ENCODE results near the gene ZMIZ2.

The ZMIZ2 gene

GRCh38 chr7:44755698-44756627, 7.3 kb downstream of the ZMIZ2 start:
- DNase-seq (ENCODE audit: low read depth): no peak

DNA sequence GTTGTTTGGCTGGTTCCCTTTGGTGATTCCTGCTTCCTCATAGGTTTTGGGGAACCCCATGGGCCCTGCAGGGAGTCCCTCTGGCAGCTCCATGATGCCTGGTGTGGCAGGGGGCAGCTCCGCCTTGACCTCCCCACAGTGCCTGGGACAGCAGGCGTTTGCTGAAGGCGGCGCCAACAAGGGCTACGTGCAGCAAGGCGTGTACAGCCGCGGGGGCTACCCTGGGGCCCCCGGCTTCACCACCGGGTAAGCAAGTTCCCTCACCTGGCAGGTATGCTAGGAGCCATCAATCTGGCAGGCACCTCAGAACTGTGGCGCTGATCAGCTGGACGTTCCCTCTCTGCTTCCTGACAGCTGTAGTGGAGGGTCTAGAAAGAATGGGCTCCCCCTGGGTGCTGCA, 8.3 kb downstream of the ZMIZ2 start:
- no peak for DNase-seq (ENCODE audit: low read depth)

- no peak for DNase-seq (ENCODE audit: low read depth)
Observed at GRCh38 chr7:44757311-44757710, 8.7 kb downstream of the ZMIZ2 start.

DNA sequence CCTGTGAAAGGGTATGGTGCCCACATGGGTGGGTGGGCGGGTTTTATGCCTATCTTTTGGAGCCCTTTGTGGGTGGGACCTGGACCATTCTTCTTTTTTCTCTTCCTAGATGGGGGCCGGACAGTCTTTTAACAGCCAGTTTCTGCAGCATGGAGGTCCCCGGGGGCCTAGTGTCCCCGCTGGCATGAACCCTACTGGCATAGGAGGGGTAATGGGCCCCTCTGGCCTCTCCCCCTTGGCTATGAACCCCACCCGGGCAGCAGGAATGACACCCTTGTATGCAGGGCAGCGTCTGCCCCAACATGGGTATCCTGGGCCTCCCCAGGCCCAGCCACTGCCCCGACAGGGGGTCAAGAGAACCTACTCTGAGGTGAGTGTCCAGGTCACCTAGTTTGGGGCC, 9.1 kb downstream of the ZMIZ2 start:
- no peak for DNase-seq (ENCODE audit: low read depth)

GRCh38 chr7:44759246-44759645, 10.6 kb downstream of the ZMIZ2 start:
- no peak for DNase-seq (ENCODE audit: low read depth)

DNA sequence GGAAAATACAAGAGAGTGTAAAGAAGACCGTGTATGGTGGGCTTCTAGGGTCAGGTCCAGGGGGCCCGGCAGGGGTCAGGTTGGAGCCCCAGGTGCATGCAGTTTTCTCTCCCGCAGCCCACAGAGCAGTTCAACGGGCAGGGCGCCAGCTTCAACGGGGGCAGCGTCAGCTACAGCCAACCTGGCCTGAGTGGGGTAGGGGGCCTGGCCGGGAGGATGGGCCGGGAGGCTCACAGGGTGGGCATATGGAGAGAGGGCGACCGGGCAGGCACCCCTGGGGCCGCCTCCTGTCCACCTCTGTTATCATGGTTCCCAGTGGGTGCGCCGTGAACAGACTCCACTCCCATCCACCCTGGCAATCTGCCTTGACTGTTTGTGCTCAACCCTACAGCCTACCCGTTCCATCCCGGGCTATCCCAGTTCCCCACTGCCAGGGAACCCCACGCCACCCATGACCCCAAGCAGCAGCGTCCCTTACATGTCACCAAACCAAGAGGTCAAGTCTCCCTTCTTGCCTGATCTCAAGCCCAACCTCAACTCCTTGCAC, 11.5 kb downstream of the ZMIZ2 start:
- no peak for DNase-seq (ENCODE audit: low read depth)

DNA sequence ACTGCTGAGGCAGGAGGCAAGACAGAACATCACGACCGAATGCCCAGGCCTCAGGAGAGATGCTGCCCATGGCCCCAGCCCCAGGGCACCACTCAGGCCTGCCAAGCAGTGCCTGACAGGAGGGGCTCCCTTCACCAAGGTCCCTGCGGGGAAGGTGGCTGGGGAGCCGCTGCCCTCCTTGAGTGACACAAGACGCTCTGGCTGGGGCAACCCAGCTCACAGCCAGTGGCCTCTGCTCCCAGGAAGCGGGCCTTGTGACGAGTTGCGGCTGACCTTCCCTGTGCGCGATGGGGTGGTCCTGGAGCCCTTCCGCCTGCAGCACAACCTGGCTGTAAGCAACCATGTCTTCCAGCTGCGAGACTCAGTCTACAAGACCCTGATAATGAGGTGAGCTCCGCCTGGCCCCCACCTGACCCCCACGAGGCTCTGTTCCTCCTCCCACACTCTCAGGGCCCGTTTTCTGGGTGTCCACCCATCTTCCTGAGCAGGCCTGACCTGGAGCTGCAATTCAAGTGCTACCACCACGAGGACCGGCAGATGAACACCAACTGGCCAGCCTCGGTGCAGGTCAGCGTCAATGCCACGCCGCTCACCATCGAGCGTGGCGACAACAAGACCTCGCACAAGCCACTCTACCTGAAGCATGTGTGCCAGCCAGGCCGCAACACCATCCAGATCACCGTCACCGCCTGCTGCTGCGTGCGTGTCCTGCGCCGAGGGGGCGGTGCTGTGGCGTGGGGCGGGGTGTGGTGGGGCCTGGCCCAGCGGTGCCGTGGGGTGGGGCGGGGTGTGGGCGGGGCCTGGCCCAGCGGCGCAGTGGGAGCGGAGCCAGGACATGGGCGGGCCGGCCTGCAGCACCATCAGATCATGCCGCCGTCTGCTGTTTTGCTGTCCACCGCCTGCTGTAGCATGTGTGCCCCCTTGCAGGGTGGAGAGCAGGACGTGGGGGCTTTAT, 12.8 kb downstream of the ZMIZ2 start:
- DNase-seq (ENCODE audit: low read depth): no peak

DNA sequence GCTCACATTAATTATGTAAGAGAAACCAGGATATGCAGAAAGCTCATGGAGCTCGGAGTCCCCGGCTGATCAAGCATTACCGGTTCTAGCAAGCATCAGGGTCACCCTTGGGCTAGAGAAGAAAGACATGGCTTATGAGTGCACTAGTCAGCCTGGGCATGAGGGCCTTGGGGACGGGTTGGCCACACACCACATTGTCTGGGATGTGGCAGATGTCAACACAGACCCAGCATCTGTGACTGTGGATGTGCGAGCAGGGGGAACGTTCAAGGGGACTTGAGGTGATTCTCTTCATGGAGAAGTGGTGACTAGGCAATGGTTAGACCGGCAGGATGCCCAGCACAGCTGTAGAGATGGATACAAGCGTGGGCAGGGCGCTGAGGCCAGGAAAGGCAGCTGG, 13.7 kb downstream of the ZMIZ2 start:
- no peak for DNase-seq (ENCODE audit: low read depth)

DNA sequence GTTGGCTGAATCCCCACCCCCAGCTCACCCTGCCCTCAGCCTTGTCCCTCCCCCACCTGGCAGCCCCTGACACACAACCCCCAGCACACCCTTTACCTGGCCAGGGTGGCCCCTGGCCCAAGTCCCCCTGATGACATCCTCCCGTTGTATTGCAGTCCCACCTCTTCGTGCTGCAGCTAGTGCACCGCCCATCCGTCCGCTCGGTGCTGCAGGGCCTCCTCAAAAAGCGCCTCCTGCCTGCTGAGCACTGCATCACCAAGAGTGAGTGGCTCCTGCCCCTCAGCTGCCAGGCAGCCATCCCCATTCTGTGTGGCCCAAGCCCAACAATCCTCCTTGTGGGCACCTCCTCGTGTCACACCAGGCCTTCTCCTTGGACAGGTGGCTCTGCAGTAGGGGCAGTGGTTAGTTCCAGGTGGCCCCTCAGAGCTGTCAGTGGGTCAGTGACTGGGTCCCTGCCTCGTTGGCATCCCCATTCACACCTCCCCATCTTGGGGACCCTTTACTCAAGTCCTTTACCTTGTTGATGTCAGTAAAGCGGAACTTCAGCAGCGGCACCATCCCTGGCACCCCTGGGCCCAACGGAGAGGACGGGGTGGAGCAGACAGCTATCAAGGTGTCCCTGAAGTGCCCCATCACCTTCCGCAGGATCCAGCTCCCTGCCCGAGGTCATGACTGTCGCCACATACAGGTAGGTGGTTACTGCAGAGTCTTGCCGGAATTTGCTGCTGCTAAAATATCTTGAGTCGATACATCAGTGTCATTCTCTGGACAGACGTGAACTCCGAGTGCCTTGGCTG, 14.3 kb downstream of the ZMIZ2 start:
- no peak for DNase-seq (ENCODE audit: low read depth)

GRCh38 chr7:44764081-44764480, 15.4 kb downstream of the ZMIZ2 start:
- no peak for DNase-seq (ENCODE audit: low read depth)

- DNase-seq (ENCODE audit: low read depth): no peak
Observed at GRCh38 chr7:44764665-44765578, 16.3 kb downstream of the ZMIZ2 start.

GRCh38 chr7:44765579-44766415, 17.1 kb downstream of the ZMIZ2 start:
- DNase-seq (ENCODE audit: low read depth): no peak

DNA sequence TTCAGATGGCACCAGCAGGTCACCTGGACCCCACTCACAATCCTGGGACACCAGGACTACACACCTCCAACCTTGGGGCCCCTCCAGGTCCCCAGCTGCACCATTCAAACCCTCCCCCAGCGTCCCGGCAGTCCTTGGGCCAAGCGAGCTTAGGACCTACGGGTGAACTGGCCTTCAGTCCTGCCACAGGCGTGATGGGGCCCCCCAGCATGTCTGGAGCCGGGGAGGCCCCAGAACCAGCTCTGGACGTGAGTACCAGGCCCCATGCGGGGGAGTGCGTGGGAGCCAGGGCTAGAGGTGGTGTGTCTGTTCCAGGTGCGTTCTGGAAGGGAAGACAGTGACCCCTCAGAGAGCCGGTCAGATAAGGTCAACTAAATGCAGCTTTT, 17.8 kb downstream of the ZMIZ2 start:
- no peak for DNase-seq (ENCODE audit: low read depth)

DNA sequence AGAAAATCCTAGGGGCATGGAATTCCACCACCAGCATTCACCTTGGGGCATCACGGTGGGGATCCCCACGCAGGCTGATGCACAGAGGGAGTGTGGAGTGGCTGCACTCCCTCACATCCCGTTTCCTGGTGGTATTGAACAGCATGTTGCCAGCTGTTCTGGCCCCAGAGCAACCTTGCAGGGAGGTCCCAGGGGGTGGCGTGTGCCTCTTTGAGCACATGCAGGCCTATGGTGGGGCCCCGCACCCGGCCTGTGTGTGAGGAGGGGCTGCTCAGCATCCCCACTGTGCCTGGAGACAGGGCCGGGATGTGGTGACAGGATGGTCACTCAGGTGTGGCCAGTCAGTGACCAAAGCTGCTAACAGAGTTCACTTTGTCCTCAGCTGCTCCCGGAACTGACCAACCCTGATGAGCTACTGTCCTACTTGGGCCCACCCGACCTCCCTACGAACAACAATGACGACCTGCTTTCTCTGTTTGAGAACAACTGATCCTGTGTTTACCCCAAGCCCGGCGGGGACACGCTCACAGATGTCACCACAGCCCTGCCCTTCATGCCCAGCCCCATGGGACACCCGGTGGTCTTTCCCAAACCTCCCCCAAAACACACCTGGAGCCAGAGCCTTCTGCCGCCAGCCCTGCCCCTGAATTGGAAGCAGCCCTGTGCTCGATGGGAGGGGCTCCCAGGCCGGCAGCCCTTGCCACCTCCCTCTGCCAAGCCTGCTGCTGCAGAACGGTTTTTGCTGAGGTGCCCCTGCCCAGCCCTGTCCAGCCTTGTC, 18.7 kb downstream of the ZMIZ2 start:
- no peak for DNase-seq (ENCODE audit: low read depth)

DNA sequence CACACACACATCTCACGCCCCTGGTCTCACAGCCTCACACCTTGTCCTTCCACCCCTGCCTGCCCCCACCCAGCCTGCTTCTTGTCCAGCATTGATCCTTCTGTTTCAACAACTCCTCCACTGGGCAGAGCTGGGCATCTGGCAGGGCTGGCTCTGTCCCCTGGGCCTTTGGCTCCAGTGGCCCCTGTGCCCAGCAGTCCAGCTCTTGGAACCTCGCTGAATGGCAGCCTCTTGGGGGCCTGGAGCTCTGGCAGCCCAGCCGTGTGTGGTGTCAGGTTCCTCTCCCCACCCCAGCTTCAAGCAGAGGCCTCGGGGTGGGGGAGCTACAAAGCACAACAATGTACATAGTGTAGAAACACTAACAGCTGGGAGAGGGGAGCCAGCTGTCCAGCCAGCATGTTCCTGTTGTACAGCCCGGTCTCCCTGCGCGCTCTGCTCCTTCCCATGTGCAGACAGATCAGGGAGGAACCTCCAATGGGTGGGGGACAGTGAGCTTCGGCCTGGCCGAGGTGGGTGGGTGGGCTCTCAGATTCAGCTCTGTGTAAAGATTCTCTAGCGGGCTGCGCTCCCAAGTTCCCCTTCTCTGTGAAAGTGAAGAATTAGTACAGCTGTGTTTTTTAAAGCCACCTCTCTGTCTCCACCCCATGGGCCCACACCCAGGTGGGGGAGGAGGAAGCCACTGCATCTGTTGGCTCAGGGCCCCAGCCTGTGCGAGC, 19.4 kb downstream of the ZMIZ2 start:
- no peak for DNase-seq (ENCODE audit: low read depth)

DNA sequence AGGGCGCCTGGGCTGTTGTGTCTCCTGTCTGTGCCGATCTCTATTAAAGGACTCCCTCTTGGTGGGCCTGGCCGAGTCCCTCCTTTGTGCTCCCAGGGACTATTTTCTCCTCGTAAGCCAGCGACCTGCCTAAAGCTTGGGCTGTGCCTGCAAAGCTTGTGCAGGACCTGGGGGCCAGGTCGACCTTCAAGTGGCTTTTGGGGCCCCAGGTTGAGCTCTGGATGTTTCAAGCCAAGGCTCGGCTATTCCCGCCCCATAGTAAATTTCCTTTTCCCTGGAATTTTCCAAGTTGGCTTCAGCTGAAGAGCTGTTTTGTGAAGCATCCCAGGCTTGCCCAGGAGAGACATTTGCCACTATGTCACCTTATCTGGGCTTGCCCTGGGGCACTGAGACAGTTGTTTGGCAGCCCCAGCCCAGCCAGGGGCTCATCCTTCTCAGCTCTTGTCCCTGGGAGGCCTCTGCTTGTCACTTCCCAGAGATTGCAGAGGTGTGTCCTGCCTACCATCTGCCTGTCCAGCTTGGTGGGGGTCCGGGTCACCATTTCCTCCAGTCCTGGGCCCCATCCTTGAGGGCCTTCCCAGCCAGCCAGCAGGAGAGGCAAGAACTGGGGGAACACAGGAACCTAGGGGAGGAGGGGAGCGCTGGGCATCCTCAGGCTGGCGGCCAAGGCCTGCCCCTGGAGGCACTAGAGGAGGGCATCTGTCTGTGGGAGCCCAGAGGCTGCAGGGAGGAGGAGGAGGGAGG, 20.2 kb downstream of the ZMIZ2 start:
- DNase-seq (ENCODE audit: low read depth): no peak

- no peak for DNase-seq (ENCODE audit: low read depth)
Observed at GRCh38 chr7:44769376-44769775, 20.7 kb downstream of the ZMIZ2 start.

Data from T follicular helper cell (primary cell).